Measurements from ENCODE around the gene STBD1.
"Not testable (repeated sequence)": the region's sequence is repeated elsewhere in the genome, so short reads cannot be mapped to it uniquely, and the experiment has no call there.

Gene STBD1

DNA sequence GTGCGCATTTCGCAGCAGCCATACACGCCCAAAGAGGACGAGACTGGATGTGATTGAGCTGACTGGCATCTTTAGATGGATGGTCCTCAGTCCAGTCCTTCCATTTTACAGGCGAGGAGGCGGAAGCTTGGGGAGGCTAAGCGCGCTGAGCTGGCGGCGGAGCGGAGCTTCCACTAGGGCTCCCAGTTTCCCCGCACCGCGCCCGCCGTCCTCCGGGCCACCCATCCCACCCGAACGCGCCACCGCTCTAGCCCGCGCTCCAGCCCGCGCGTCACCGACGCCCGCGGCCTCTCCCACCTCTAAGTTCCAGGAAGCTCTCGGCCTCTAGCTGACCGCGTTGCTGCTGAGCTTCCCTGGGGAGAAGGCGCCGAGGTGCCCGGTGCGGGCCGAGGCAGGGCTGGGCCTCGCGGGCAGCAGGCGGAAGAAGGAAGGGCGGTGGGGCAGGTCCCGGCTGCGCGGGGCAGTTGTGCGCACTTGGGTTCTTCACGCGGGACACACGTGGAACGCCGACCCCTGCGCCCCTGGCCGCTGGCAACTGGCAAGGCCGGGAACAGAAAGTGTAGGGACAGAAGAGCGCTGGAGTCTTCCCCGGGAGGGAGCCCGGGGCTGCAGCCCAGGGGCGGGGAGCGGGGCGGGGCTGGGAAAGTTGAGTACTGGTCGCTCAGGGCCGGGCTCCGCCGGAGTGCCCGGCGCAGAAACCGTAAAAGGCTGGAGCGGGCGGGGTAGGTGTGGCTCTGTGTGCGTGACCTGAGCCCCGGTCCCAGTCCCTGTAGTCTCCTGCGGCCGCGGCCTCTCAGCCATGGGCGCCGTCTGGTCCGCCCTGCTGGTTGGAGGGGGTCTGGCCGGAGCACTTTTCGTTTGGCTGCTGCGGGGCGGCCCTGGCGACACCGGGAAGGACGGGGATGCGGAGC is at the start of gene STBD1:
Gene STBD1, plus strand, starts transcription at position 763 of the 911 bp plus-strand sequence. Its CDS starts 37 bp downstream, at position 800.
- no peak for DNase-seq (ENCODE audit: low spot score)

DNA sequence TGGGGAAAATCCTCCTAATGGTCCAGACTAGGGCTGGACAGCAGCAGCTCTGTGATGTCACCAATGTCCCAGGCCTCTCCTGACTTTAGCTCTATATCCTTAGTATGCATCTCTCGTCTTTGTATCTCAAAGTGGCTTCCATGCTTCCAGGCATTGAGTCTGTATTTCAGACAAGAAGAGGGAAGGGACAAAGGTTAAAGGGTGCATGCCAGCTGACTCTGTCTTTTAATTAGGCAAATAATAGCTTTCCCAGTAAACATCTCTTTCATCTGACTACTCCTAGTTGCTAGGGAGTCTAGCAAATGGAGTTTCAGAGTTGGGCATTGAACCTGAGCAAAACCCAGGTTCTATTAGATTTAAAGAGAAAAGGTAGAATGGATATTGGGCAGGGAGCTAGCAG is 49.6 kb upstream of the STBD1 start:
- no peak for DNase-seq (ENCODE audit: low spot score)

GRCh38 chr4:76257824-76258223 is 48.7 kb upstream of the STBD1 start:
- no peak for DNase-seq (ENCODE audit: low spot score)

GRCh38 chr4:76260571-76260970 is 46.0 kb upstream of the STBD1 start:
- no peak for DNase-seq (ENCODE audit: low spot score)

GRCh38 chr4:76265631-76266218 is 40.8 kb upstream of the STBD1 start:
- DNase-seq (ENCODE audit: low spot score) = no peak

- no peak for DNase-seq (ENCODE audit: low spot score)
These were observed 39.9 kb upstream of the STBD1 start for GRCh38 chr4:76266627-76267026.

GRCh38 chr4:76267811-76268210 is 38.7 kb upstream of the STBD1 start:
- DNase-seq (ENCODE audit: low spot score) = no peak

- DNase-seq (ENCODE audit: low spot score) = no peak
These were observed 36.0 kb upstream of the STBD1 start for GRCh38 chr4:76270244-76271175.

GRCh38 chr4:76271248-76271647 is 35.3 kb upstream of the STBD1 start:
- DNase-seq (ENCODE audit: low spot score) = no peak

- no peak for DNase-seq (ENCODE audit: low spot score)
These were observed 34.5 kb upstream of the STBD1 start for GRCh38 chr4:76272073-76272472.

GRCh38 chr4:76272582-76272981 is 34.0 kb upstream of the STBD1 start:
- DNase-seq (ENCODE audit: low spot score) = no peak

GRCh38 chr4:76272999-76273398 is 33.5 kb upstream of the STBD1 start:
- DNase-seq (ENCODE audit: low spot score) = no peak

GRCh38 chr4:76275486-76276124 is 30.9 kb upstream of the STBD1 start:
- no peak for DNase-seq (ENCODE audit: low spot score)

DNA sequence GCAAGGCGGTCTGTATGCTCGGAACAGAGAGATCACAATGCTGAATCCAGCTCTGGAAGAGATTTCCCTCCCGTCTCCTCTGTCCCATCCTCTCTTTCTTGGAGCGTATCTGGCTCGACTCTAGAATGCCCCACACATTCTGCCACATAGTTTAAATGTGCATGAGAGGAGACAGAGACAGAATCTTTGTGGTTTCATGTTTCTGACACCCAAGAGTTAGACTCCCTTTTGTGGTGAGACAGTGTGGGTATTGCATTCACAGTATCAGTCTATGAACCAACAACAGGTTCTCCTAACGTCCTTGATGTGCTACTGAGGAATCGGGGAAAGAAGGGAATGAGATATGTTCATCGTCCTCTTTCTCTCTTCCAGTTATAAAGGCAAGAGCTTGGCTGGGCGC is 29.7 kb upstream of the STBD1 start:
- no peak for DNase-seq (ENCODE audit: low spot score)

- DNase-seq (ENCODE audit: low spot score) = no peak
These were observed 28.9 kb upstream of the STBD1 start for GRCh38 chr4:76277667-76278066.

GRCh38 chr4:76278583-76278982 is 27.9 kb upstream of the STBD1 start:
- DNase-seq (ENCODE audit: low spot score) = no peak

- DNase-seq (ENCODE audit: low spot score) = no peak
These were observed 27.1 kb upstream of the STBD1 start for GRCh38 chr4:76279462-76279861.

DNA sequence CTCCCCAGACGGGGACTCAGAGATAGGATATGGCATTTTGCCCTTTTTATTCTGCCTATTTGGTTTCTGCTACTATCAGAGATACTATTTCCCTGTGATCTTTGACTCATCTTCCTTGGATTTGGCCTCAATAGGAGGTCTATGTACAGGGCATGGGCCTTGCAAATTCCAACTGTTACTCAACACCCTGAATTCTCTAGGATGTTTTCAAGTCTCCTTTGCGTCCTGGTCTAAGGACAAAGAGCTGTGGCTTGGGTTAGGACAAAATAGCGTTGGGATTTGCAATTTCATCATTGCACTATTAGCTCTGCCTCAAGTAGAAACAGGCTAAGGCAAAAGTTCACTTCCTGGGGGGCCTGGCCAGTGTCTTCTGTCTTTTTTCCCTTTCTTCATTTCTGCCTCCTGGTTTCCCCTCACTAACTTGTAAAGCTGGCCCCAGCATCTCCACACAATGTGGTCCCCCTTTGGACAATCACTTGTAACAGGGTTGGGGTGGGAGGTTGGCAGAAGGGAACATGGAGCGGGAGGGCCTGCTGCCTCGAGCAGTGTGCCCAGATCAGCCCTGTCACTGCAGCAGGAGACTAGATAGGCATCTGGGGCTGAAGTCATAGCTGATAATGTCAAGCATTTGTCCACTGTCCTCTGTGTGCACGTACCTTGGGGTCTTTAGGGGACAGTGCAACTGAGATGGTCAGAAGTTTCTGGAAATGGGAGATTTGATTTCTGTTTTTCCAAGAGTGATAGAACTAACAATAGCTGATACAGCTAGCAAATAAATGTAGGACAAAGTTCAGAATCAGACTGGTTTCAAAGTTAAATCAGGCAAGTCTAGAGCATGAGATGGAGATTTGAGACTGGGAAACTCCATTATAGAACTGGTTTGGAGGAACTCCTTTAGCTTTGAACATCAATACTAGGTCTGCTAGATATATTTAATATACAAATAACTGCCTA is 25.8 kb upstream of the STBD1 start:
- no peak for DNase-seq (ENCODE audit: low spot score)

- DNase-seq (ENCODE audit: low spot score) = not testable (repeated sequence)
These were observed 24.9 kb upstream of the STBD1 start for GRCh38 chr4:76281594-76281993.

DNA sequence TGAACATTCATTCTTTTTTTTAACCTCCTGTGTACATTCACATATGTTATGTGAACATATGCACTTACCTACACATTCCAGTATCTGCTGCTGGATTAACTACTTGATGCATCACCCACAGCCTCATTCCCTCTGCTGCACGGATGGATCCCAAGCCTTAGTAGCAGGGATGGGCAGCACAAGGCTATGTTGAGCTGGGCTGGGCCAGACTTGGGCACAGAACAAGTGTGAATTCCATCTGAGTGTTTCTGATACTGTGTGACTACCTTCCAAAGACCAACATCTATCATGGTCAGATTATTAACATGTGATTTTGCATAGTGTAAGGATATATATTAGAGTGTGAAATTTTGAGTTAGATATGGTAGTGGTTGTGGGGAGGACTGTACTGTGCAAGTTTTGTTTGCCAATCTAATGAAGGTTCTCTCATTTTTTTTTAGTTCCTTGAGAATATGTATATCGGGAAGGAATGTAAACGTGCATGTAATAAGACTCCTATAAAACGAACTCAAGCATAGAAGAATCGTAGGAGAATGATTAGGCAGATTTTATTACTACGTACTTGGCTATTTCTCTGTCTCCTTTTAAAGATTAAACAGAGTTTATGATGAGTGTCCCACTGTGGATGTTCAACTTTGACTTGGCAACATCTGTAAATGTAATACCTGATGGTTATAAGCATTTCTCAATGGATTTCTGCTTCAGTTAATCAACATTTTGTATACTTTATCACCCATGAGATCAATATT is 23.4 kb upstream of the STBD1 start:
- no peak for DNase-seq (ENCODE audit: low spot score)

All from hematopoietic multipotent progenitor cell treated with erythropoietin and hydrocortisone succinate and interleukin-3 and kit ligand, for 15 days (in vitro differentiated cells).